ENCODE results near the gene ACADL.
A peak's percentile ranks its signal among the peaks of the same experiment; 100 is the strongest.

ACADL gene

GRCh38 chr2:210172219-210172575, 53.0 kb downstream of the ACADL start:
- Histone ChIP-seq H3K4me3 (ENCODE audit: low read depth in 1 of 5, low read length in 5 of 5) (peak overlapping the region; percentile 74 to 89 (median 79)), H3K27ac (ENCODE audit: low read depth, low read length) (peak overlapping the region; percentile 97), H3K9ac (ENCODE audit: low read length in 5 of 5) (peak overlapping the region; percentile 77 to 90 (median 79)), H3K36me3 (ENCODE audit: control insufficient read depth in 5 of 5, insufficient read depth in 5 of 5, low read length in 5 of 5) (no peaks in the 10 kb centered on the region), H3K27me3 (ENCODE audit: control insufficient read depth in 5 of 5, insufficient read depth in 4 of 5, low read length in 5 of 5) (no peaks in the 10 kb centered on the region), H3K4me1 (ENCODE audit: control insufficient read depth in 5 of 5, insufficient read depth in 5 of 5, low read length in 5 of 5) (peaks cover 0 to 31% (median 28%) of the 10 kb centered on the region in 5 donors), H3K9me3 (ENCODE audit: control insufficient read depth in 5 of 5, low read length in 5 of 5) (no peaks in the 10 kb centered on the region)

GRCh38 chr2:210171309-210172218, 53.7 kb downstream of the ACADL start, which contains the start of gene KANSL1L:
KANSL1L (minus strand) TSS chr2:210171409; CDS start chr2:210154582, 16,827 bp downstream.
- peak within 1 kb of the TSS; percentile 100 for H3K27ac ChIP-seq (ENCODE audit: low read depth, low read length)
- H3K9me3 ChIP-seq (ENCODE audit: control insufficient read depth in 5 of 5, low read length in 5 of 5): no peaks in the 10 kb centered on the region
- peaks cover 0 to 35% (median 32%) of the 10 kb centered on the region in 5 donors for H3K4me1 ChIP-seq (ENCODE audit: control insufficient read depth in 5 of 5, insufficient read depth in 5 of 5, low read length in 5 of 5)
- H3K36me3 ChIP-seq (ENCODE audit: control insufficient read depth in 5 of 5, insufficient read depth in 5 of 5, low read length in 5 of 5): no peaks in the 10 kb centered on the region
- no peaks in the 10 kb centered on the region for H3K27me3 ChIP-seq (ENCODE audit: control insufficient read depth in 5 of 5, insufficient read depth in 4 of 5, low read length in 5 of 5)
- peak within 1 kb of the TSS; percentile 82 to 97 (median 90) for H3K4me3 ChIP-seq (ENCODE audit: low read depth in 1 of 5, low read length in 5 of 5)
- peak within 1 kb of the TSS; percentile 88 to 99 (median 94) for H3K9ac ChIP-seq (ENCODE audit: low read length in 5 of 5)

GRCh38 chr2:210170446-210171303, 54.6 kb downstream of the ACADL start:
- H3K9ac ChIP-seq (ENCODE audit: low read length in 5 of 5): peak overlapping the region; percentile 88 to 99 (median 94)
- H3K27ac ChIP-seq (ENCODE audit: low read depth, low read length): peak overlapping the region; percentile 100
- peak overlapping the region; percentile 82 to 97 (median 90) for H3K4me3 ChIP-seq (ENCODE audit: low read depth in 1 of 5, low read length in 5 of 5)
- no peaks in the 10 kb centered on the region for H3K9me3 ChIP-seq (ENCODE audit: control insufficient read depth in 5 of 5, low read length in 5 of 5)
- peaks cover 0 to 41% (median 35%) of the 10 kb centered on the region in 5 donors for H3K4me1 ChIP-seq (ENCODE audit: control insufficient read depth in 5 of 5, insufficient read depth in 5 of 5, low read length in 5 of 5)
- no peaks in the 10 kb centered on the region for H3K27me3 ChIP-seq (ENCODE audit: control insufficient read depth in 5 of 5, insufficient read depth in 4 of 5, low read length in 5 of 5)
- no peaks in the 10 kb centered on the region for H3K36me3 ChIP-seq (ENCODE audit: control insufficient read depth in 5 of 5, insufficient read depth in 5 of 5, low read length in 5 of 5)

GRCh38 chr2:210170196-210170445, 55.1 kb downstream of the ACADL start:
- Histone ChIP-seq H3K4me1 (ENCODE audit: control insufficient read depth in 5 of 5, insufficient read depth in 5 of 5, low read length in 5 of 5) (peaks cover 0 to 43% (median 35%) of the 10 kb centered on the region in 5 donors), H3K9me3 (ENCODE audit: control insufficient read depth in 5 of 5, low read length in 5 of 5) (no peaks in the 10 kb centered on the region), H3K27ac (ENCODE audit: low read depth, low read length) (peak overlapping the region; percentile 100), H3K9ac (ENCODE audit: low read length in 5 of 5) (peak overlapping the region; percentile 79 to 99 (median 94)), H3K4me3 (ENCODE audit: low read depth in 1 of 5, low read length in 5 of 5) (peak overlapping the region; percentile 82 to 97 (median 90)), H3K36me3 (ENCODE audit: control insufficient read depth in 5 of 5, insufficient read depth in 5 of 5, low read length in 5 of 5) (no peaks in the 10 kb centered on the region), H3K27me3 (ENCODE audit: control insufficient read depth in 5 of 5, insufficient read depth in 4 of 5, low read length in 5 of 5) (no peaks in the 10 kb centered on the region)

GRCh38 chr2:210169516-210170195, 55.6 kb downstream of the ACADL start:
- Histone ChIP-seq H3K36me3 (ENCODE audit: control insufficient read depth in 5 of 5, insufficient read depth in 5 of 5, low read length in 5 of 5) (no peaks in the 10 kb centered on the region), H3K4me3 (ENCODE audit: low read depth in 1 of 5, low read length in 5 of 5) (peak overlapping the region; percentile 82 to 97 (median 90)), H3K27ac (ENCODE audit: low read depth, low read length) (peak overlapping the region; percentile 100), H3K27me3 (ENCODE audit: control insufficient read depth in 5 of 5, insufficient read depth in 4 of 5, low read length in 5 of 5) (no peaks in the 10 kb centered on the region), H3K4me1 (ENCODE audit: control insufficient read depth in 5 of 5, insufficient read depth in 5 of 5, low read length in 5 of 5) (peaks cover 0 to 43% (median 35%) of the 10 kb centered on the region in 5 donors), H3K9me3 (ENCODE audit: control insufficient read depth in 5 of 5, low read length in 5 of 5) (no peaks in the 10 kb centered on the region), H3K9ac (ENCODE audit: low read length in 5 of 5) (peak overlapping the region; percentile 79 to 99 (median 94))

- Histone ChIP-seq H3K4me1 (ENCODE audit: control insufficient read depth in 5 of 5, insufficient read depth in 5 of 5, low read length in 5 of 5) (peaks cover 0 to 45% (median 36%) of the 10 kb centered on the region in 5 donors), H3K36me3 (ENCODE audit: control insufficient read depth in 5 of 5, insufficient read depth in 5 of 5, low read length in 5 of 5) (no peaks in the 10 kb centered on the region), H3K4me3 (ENCODE audit: low read depth in 1 of 5, low read length in 5 of 5) (no peak overlapping the region), H3K9ac (ENCODE audit: low read length in 5 of 5) (peak overlapping the region in 1 of 5 donors; percentile 98), H3K27ac (ENCODE audit: low read depth, low read length) (peak overlapping the region; percentile 100), H3K9me3 (ENCODE audit: control insufficient read depth in 5 of 5, low read length in 5 of 5) (no peaks in the 10 kb centered on the region), H3K27me3 (ENCODE audit: control insufficient read depth in 5 of 5, insufficient read depth in 4 of 5, low read length in 5 of 5) (no peaks in the 10 kb centered on the region)
Observed at GRCh38 chr2:210167227-210167626, 58.0 kb downstream of the ACADL start.

GRCh38 chr2:210162466-210163124, 62.7 kb downstream of the ACADL start:
- Histone ChIP-seq H3K36me3 (ENCODE audit: control insufficient read depth in 5 of 5, insufficient read depth in 5 of 5, low read length in 5 of 5) (no peaks in the 10 kb centered on the region), H3K27ac (ENCODE audit: low read depth, low read length) (no peak overlapping the region), H3K4me3 (ENCODE audit: low read depth in 1 of 5, low read length in 5 of 5) (no peak overlapping the region), H3K27me3 (ENCODE audit: control insufficient read depth in 5 of 5, insufficient read depth in 4 of 5, low read length in 5 of 5) (no peaks in the 10 kb centered on the region), H3K4me1 (ENCODE audit: control insufficient read depth in 5 of 5, insufficient read depth in 5 of 5, low read length in 5 of 5) (peaks cover 0 to 27% (median 13%) of the 10 kb centered on the region in 5 donors), H3K9ac (ENCODE audit: low read length in 5 of 5) (no peak overlapping the region), H3K9me3 (ENCODE audit: control insufficient read depth in 5 of 5, low read length in 5 of 5) (no peaks in the 10 kb centered on the region)

- no peaks in the 10 kb centered on the region for H3K27me3 ChIP-seq (ENCODE audit: control insufficient read depth in 5 of 5, insufficient read depth in 4 of 5, low read length in 5 of 5)
- no peak overlapping the region for H3K27ac ChIP-seq (ENCODE audit: low read depth, low read length)
- H3K36me3 ChIP-seq (ENCODE audit: control insufficient read depth in 5 of 5, insufficient read depth in 5 of 5, low read length in 5 of 5): peaks cover 2 to 10% (median 5%) of the 10 kb centered on the region in 5 donors
- no peak overlapping the region for H3K4me3 ChIP-seq (ENCODE audit: low read depth in 1 of 5, low read length in 5 of 5)
- peaks cover 0 to 7% (median 4%) of the 10 kb centered on the region in 5 donors for H3K4me1 ChIP-seq (ENCODE audit: control insufficient read depth in 5 of 5, insufficient read depth in 5 of 5, low read length in 5 of 5)
- no peaks in the 10 kb centered on the region for H3K9me3 ChIP-seq (ENCODE audit: control insufficient read depth in 5 of 5, low read length in 5 of 5)
- no peak overlapping the region for H3K9ac ChIP-seq (ENCODE audit: low read length in 5 of 5)
Observed at GRCh38 chr2:210159059-210159458, 66.2 kb downstream of the ACADL start.

- H3K36me3 ChIP-seq (ENCODE audit: control insufficient read depth in 5 of 5, insufficient read depth in 5 of 5, low read length in 5 of 5): peaks cover 9 to 17% (median 14%) of the 10 kb centered on the region in 5 donors
- no peak overlapping the region for H3K27ac ChIP-seq (ENCODE audit: low read depth, low read length)
- no peaks in the 10 kb centered on the region for H3K27me3 ChIP-seq (ENCODE audit: control insufficient read depth in 5 of 5, insufficient read depth in 4 of 5, low read length in 5 of 5)
Observed at GRCh38 chr2:210158236-210158635, 67.0 kb downstream of the ACADL start.

More at GRCh38 chr2:210158236-210158635, 67.0 kb downstream of the ACADL start:
- H3K9ac ChIP-seq (ENCODE audit: low read length in 5 of 5): no peak overlapping the region
- H3K9me3 ChIP-seq (ENCODE audit: control insufficient read depth in 5 of 5, low read length in 5 of 5): no peaks in the 10 kb centered on the region
- H3K4me1 ChIP-seq (ENCODE audit: control insufficient read depth in 5 of 5, insufficient read depth in 5 of 5, low read length in 5 of 5): peaks cover 0 to 7% (median 4%) of the 10 kb centered on the region in 5 donors
- no peak overlapping the region for H3K4me3 ChIP-seq (ENCODE audit: low read depth in 1 of 5, low read length in 5 of 5)

All from subcutaneous abdominal adipose tissue (tissue), 5 donors.